TTC549 (cell line): ENCODE measurements around the gene PGAP1.
"Not testable (repeated sequence)": the region's sequence is repeated elsewhere in the genome, so short reads cannot be mapped to it uniquely, and the experiment has no call there.

ENCODE experiments used
- FAIRE-seq: peaks from 2 replicates; lab custom pipeline; 2012; peaks lifted over from hg19 to GRCh38; lab: Jason Lieb, UNC

Gene PGAP1

DNA sequence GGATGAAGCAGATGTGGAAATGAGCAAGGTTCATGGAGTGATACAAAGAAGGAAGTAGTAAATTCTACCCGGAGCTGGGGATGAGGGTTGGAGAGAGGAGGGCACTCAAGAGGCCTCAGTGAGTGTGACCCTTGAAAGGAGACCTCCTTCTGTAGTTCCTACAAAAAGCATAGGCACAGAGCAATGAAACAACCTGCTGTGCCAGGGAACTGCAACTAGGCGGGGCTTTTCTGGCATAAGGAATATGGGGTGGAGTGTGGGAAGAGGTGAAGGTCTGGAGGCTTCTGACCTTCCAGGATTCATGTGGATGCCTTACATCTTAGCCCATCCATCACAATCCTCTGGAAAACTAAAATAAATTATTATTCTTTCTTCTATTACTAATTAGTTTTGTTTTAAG is 25.5 kb upstream of the PGAP1 start:
- no peak for FAIRE-seq

DNA sequence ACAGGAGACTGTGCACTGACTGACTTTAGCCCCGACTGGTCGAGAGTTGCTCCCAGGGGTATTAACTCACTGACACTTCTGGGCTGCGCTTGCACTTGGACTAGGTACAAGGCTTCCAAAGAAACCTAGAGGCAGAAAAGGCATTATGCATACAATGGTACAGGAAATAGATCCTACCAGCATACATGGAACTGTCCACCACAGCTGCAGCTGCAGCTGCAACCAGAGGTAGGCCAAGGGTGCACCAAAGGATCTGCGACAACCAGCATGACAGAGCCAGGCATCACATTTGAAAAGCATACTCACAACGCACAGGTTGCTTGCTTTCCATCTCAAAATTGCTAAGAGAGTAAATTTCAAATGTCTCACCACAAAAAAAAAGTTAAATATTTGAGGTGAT is 22.6 kb upstream of the PGAP1 start:
- FAIRE-seq = no peak

DNA sequence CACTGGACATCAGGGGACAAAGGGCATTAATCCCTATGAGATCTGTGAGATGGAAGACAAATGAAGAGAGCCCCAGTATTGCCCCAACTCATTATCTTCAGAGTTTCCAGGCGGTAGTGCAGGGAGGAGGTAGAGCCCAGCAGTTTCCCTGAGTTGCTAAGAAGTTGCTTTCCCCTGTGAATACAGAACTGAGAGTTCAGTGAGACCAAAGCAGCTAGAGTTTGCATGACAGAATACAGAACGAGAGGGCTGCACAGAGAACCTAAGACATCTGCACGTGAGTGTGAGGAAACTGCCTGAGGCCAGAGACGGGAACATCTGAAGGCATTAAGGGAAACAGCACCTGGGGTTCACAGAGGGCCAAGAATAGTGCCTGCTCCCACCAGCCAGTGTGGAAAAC is 18.1 kb upstream of the PGAP1 start:
- no peak for FAIRE-seq

DNA sequence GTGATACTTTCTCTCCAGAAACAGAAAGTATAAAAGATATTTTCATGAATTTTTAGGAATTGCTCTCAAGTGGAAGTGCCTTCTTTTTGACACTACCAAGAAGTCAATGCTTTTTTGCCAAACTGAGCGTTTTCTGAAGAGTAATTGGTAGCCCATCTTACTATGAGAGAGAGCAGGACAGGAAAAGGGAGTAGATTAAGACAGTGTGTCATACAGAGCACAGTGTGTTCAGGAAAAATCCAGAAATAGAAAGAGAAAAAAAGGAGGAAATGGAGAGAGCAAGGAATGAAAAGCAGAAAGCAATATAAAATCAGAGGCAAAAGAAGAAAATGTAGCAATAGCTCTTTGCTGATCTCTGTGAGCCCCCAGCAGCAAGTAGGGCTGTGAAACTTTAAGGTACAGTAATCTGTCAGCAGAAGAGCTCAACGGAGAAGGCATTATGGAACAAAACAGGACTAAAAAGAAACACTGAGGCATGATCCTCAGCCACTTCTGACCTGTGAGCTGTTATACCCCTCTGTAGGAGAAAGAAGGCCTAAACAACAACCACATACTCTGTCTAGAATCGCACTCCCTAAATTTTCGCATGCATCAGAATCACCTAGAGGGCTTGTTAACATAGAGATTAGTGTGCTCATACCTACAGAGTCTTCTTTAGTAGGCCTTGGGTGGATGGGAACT is 15.0 kb upstream of the PGAP1 start:
- no peak for FAIRE-seq

DNA sequence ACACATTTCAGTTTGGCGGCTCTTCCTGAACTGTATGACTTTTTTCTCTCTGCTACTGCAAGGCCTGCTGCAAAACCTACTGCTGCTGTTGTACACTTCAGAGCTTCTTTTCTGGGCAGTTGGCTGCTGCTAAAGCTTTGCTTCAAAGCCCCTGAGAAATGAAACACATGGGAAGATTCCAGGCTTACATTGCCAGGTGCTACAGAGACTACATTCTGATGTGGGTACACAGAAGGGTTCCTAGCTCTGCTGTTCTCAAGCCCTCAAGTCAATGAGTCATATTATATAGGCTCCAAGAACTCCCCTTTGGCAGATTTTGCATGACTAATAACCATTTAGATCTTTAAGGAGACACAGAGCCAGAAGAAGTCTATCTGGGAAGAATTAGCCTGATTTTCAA is 12.9 kb upstream of the PGAP1 start:
- FAIRE-seq = no peak

DNA sequence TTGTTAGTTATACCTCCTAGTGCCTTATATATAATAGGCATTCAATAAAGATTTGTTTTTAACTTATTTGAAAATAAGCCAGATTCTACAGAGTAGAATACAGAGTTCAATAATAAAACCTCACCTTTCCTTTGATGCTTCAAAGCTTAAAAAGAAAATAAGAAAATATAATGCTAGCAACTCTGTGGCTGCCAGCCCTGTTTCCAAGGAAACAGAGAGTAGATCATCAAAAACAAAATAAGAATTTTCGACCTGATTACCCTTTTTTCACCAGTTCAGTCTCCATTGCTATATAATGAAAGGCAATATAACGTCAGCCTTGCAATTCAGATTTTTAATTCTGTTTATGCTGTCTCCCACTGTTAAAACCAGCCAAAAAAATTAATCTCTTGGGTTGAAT is 8.9 kb upstream of the PGAP1 start:
- FAIRE-seq = no peak

DNA sequence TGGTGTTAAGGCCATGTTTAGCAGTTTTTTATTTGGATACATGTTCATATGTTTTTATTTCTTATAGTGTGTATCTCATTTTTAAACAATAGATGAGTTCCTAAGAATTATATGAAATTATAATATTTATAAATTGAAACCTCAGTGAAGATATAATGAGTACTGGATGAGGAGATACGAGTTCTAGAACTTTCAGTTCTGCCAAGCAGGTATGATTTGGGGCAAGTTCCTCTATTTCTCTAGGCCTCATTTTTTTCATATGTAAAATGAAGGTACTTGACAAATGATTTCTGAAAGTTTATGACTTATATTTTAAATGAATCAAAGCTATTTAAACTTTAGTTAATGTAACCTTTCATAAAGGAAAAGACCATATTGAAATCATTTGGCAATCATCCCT is 8.2 kb upstream of the PGAP1 start:
- no peak for FAIRE-seq

DNA sequence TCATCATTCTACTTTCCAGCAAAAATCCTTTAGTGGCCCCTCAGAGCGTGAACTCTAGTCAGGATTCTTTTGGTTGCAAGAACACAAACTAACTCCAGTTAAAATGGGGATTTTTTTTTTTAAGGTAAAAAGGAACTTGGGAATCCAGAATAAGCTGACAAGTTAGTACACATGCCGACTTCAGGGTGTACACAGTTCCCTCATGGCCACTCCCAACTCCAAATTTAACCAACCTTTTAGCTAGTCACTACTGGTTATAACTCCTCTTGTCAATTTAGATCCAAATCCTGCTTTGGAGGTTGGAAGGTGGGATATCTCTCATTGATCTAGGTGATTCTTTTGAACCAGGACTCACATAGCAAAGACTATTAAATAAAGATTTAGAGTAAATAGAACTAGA is 5.0 kb upstream of the PGAP1 start:
- FAIRE-seq = no peak

DNA sequence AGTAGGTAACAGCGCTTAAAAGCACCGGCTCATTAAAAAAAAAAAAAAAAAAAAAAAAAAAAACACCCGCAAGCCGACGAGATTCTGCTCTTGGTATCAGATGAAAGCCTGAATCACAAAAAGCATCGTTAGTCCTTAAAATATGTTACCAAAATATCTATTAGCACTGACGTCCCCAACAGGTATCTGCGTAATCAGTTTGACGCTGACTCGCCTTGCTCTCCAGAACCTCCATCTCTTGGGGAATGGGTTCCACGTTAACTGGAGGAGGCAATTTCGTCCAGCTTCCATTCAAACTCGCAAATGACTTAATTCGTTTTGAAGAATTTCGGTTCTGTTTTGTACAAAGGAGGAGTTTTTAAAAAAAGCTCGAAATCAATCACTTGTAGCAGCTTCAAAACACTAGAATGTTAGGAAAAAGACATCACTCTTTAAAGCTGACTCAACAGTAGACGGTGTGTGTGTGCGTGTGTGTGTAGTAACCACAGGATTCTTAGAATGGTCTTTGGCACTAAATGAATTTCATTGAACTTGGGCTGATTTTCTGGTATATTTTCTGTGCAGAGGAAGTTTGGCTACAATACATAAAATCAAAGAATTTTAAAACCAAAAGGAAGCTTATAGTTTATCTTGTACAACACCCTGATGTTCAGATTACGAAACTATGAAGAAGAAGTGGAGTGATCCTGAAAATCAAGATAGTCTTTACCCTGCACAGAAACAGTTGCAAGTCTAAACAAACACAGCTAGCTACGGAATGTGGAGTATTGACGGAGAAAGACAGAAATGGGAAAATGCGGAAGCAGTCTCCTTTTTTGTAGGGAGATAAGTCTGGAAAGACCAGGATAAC is 1.1 kb upstream of the PGAP1 start:
- no peak for FAIRE-seq

DNA sequence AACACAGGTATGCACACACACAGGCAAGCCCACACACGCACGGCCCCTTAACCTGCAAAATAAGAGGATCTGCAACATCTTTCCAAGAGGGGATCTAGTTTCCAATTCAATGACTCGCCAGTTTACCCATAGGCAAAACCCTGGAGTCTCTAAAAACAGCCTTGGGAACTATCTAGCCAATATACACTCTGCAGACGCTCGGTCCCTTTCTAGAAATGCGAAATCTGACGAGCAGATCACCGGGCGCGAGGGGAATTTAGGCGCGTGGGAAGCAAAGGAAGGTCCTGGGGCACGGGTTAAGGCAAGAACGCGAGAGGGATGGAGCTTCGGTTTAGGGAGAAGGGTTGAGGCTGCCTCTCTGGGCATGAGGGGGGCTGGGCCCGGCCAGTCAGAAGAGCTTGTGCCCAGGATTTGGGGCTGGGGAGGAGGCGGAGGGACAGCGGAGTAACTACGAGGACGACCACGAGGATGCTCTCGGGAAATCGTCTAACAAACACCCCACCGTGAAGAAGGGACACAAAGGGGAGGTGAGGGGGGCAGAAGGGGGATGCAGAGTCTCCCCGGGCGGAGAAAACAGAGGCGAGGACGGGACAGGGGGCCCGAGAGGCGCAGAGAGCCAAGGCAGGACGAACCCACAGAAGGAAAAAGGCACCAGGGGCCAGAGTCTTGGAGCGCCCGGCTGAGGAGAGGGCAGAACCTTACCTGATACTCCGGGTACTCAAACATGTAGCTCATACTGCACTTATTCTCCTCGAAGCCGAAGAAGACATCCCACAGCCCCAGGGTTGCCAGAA is 542 bp downstream of the PGAP1 start:
- no peak for FAIRE-seq

DNA sequence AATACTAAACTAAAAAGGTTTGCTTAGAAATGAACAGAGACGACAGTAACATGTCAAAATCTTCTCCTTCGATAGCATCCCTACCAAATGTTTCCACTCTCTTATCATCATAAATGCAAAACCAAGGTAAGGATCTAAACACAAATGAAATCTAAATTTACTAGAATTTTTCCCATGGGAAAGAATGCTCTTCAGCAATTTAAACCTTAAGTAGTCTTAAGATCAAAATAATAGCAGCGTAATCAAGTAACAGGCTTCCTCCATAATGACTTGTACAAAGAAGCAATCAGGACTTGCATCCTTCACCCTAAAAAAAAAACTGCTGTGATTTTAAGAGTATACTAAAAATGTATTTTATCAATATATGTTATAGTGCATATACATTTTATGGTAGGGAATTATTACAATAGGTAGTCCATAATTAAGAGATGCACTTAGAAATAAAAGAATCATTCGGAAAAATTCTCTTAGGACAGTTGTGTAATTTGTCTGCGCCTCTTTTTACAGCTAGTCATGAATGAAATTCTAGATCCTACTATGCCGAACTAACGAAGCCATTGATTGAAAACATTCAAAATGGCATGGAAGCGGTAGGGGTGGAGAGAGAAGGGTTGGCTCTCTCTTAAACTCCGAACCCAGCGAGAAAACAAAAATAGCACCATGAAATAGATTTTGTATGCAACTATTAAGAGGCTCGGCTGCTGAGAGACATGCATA is 1.3 kb downstream of the PGAP1 start:
- FAIRE-seq = no peak

DNA sequence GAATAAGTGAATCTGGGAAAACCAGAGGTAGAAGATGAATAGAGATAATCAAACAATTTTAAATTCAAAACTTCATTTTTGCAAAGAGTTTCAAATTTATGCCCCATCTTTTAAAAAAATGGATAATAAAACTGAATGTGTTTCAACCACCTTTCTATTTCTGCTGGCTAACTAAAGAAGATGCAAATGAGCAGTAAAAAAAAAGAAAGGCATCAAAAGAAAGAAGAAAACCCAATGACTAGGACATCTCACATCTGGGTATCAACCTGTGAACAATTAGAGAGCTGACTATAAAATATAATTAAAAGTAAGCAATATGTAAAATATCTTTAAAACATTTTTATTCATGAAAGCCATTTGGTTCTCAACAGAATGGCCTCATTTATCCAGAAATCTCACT is 2.5 kb downstream of the PGAP1 start:
- no peak for FAIRE-seq

DNA sequence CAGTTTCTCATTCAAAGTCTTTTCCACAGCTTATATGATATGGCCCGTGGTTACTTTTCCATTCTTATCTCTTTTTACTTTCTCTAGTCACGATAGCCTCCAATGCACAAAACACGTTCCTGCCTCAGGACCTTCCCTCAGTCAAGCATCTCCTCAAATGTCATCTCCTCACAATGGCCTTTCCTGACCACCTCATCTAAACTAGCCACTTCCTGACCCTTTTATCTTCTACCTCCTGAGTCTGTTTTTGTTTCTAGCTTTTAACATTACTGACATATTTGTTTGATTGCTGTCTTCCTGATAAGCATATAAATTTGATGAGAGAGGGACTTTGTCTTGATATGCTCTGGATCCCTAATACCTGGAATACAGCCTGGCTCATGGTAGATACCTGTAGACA is 7.6 kb downstream of the PGAP1 start:
- no peak for FAIRE-seq

DNA sequence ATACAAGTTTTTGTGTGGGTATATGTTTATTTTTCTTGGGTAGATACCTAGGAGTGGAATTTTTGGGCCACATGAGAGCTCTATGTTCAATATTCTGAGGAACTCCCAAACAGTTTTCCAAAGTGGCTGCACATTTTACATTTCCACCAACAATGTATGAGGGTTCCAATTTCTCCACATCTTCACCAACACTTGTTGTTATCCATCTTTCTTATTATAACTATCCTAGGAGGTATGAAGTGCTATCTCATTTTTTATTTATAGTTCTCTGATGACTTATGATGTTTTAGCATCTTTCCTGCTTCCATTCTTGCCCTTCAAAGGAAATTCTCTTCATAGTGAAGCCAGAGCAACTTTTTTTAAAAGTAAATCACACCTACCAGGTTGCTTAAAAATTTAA is 8.7 kb downstream of the PGAP1 start:
- FAIRE-seq = no peak

DNA sequence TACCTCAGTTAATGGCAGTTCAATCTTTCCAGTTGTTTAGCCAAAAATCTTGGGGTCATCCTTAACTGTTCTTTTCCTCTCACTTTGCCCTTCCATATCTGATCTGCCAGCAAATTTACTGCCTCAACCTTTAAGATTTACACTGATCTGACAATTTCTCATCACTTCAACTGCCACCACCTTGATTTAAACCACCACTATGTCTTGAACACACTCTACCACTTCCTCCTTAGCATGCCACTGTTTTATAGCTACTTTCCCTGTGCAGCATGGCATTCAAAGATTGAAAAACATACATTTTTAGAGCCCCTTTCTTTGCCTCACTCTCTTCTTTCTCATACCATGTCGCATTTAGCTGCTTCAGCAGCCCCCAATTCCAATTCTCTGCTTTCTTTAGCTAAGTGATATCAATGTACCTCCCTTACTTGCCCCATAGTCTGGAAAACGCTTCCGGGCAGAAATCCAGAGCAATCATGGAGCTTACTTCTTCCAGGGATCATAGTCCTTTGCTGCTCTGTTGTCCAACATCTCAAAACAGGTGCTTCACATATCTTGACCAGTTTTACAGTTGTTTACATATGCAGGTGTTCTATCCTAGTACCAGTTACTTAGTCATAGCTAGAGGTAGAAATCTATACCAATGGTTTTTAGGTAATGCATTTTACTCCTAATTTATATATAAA is 10.9 kb downstream of the PGAP1 start:
- FAIRE-seq = no peak

DNA sequence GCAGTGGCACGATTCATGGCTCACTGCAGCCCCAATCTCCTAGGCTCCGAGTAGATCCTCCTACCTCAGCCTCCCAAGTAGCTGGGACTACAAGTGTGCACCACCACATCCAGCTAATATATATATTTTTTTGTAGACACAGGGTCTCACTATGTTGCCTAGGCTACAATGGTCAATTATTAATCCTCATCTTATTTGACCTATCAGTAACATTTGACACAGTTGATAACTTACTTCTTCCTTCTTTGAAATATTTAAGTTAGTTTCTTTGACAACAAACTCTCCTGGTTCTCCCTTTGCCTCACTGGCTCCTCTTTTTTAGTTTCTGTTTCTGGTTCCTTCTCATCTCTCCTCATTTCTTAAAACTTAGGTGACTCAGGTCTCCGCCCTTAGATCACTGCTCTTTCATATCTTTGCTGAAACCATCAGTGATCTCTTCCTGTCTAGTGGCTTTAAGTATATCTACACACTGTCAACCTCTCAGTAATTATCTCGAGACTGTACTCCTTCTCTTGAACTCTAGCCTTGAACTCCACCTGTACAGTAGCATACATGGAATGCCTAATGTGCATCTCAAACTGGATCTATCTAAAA is 11.5 kb downstream of the PGAP1 start:
- FAIRE-seq = no peak

DNA sequence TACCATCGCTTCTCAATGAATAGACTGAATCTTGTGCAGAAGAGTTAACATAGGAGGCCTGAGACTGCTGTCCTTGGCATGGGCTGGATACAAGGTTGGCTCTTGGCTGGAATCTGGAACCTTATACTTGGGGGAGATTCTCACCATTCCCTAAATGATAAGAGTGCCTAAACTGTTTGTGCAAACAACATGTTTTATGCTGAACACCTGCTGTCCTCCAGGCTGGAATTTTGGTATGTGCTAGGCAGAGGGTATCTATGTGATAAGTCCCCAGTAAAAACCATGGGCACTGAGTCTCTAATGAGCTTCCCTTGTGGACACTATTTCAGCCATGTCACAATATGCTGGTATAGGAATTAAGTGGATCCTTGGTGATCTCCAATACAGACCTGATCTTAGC is 12.8 kb downstream of the PGAP1 start:
- no peak for FAIRE-seq

DNA sequence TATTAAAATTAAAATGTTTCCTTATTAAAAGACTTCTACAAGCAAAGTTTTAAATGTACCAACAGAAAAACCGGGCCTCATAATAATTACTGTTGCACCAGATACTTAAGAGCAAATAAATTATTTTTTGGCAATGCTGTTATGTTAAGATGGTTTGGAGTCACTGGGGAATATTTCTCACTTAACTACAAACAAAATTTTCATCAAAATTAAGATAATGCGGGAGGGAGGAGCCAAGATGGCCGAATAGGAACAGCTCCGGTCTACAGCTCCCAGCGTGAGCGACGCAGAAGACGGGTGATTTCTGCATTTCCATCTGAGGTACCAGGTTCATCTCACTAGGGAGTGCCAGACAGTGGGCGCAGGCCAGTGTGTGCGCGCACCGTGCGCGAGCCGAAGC is 21.1 kb downstream of the PGAP1 start:
- FAIRE-seq = not testable (repeated sequence)

DNA sequence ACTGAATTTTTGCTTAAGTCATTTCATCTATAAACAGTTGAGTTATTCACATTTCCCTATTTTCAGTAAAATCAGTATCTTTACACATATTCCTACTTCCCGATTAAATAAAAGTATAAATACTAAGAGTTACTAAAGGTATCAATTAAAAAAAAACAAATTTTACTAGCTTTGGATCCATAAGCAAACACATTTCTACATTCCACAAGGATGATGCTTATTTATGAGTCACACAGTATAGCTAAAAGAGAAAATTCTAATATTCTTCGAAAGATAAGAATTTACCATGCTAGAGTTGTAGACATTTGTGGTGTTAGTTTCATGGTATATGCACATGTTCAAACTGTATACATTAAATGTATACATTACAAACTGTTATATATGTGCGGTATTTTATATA is 23.7 kb downstream of the PGAP1 start:
- no peak for FAIRE-seq

DNA sequence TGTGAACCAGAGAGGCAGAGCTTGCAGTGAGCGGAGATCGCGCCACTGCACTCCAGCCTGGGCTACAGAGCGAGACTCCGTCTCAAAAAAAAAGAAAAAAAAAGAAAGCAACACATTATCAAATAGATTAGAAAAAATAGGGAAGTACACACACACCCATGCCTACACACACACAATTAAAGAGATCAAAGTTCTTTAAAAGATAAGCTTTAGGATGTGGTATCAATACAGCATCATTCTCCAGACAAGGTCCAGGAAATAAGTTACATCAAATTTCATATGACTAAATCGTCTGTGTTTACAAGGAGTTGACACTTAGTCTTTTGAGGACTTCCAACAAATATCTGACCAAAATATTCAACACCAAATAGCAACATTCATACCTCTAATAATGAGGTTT is 25.7 kb downstream of the PGAP1 start:
- FAIRE-seq = no peak

DNA sequence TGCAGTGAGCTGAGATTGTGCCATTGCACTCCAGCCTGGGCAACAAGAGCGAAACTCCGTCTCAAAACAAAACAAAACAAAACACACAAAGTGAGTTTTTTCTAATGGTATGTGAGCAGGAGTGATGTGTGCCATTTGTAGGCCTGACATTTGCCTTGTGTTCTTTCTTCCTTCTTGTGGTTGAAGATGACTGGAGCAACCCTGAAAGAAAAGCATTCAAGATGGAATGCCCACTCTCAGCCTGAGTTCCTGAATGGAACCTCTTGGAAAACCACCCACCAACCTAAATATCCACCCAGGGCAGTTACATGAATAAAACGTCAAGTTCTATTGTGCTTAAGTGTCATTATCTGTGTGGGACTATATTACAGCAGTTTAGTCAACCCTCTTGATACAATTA is 26.5 kb downstream of the PGAP1 start:
- FAIRE-seq = no peak

DNA sequence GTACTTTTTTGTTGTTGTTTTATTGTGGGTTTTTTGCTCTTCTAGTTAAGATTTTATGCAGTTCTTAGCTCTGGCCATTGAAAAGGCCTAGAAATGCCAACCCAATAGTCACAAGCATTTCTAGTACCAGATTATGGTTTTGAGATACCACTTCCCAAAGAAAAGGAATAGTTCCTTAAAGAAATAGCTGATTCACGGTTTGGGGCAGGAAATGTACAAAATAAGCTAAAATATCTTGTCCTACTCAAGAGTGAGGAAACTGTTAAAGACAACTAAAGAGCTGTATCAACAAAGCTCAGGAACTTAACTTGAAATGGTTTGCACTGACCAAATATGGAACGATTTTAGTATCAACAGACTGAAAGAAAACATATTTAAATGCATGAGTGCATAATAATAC is 35.4 kb downstream of the PGAP1 start:
- FAIRE-seq = no peak
